ENCODE results near the gene FAM53A. TPM values are rescaled to one million over a fixed set of nuclear protein-coding genes. Genes with fewer than 3 reads are reported as not detected.

Gene FAM53A
- total RNA-seq, 4 donors from 2014 or later: 6.1 to 33.7 (median 13.6) TPM

DNA sequence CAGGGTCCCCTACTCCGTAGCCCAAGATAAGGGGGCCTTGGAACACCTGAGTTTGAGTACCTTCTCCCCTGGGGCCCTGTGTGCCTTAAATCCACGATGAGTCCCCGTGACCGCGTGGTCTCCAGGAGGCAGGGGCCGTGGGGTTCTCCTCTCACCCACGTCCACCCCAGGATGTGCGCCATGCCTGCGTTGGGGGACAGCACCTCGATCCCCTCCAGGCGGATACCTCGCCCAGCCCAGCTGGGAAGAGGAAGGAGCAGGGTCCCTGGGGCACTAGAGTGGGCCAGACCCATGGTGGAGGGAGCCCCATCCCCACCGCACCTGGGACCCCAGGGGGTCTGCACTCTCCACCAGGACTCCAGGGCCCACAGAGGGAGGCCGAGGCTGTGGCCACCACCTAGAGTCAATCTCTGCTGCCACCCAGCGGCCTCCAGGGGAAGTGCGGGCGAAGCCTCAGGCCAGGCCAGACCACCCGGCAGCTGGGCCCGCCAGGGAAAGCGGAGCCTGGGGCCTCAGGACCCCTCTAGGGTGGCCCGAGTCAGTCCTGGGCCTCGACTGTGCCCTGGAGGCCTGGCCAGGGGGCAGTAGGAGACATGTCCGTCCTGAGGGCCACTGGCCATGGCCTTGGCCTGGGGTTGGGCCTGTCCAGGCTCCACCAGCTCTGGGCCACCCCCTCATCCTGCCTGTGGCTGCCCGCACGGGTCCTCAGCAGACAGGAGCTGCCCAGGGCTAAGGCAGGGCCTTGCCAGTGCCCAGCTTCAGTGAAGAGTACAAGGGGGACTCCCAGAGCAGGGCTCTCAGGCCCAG, 55.0 kb downstream of the FAM53A start:
- WGBS, 2 donors: 39 to 49% methylated on average over 13 to 16 of the region's 25 CpGs
- Histone ChIP-seq H3K27ac (no peak overlapping the region), H3K27me3 (no peaks in the 10 kb centered on the region), H3K4me3 (no peak overlapping the region), H3K9me3 (no peaks in the 10 kb centered on the region), H3K36me3 (no peaks in the 10 kb centered on the region), H3K4me1 (peaks cover 0 to 5% (median 0%) of the 10 kb centered on the region in 4 donors)
- peak; percentile 63 to 80 for DNase-seq (ENCODE audit: low spot score in 2 of 2)
- TF ChIP-seq EP300 (IDR thresholded peaks at IDR 0.05) (no peak), CTCF (IDR thresholded peaks at IDR 0.05) (peak; percentile 92 to 97 (median 95))

DNA sequence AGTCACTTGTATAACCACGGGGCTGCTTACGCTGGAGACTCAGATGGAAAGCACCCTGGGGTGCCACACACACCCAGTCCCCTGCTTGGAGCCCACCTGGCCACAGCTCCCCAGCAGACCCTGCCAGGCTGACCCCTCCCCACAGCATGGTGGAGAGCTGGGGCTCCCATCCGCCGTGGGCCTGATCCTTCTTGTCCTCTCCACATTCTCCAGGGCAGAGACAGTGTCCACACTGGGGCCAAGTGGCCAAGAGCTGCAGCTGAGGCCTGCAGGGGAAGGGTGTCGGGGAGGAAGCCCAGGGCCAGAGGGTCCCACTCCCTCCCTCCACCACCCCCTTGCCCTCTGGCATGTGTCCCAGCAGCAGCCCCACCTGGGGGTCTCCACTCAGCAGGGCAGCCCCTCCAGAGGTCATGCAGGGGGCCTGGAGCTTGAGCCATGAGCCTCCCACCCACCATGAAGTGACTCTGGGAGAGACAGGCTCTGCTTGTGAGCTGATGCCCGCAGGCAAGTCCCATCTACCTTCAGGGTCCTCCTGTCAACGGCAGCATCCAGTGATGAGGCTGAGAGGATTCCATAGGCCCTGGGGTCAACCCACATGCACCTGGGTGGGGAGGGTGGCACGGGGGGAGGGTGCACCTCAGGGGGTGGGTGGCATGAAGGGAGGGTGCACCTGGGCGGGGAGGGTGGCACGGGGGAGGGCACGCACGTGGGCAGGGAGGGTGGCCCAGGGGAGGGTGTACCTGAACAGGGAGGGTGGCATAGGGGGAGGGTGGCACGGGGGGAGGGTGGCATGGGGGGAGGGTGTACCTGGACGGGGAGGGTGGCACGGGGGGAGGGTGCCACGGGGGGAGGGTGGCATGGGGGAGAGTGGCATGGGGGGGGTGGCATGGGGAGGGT, 56.4 kb downstream of the FAM53A start:
- H3K9me3 ChIP-seq: no peaks in the 10 kb centered on the region
- WGBS, 2 donors: 83 to 88% methylated on average over 6 to 7 of the region's 16 CpGs
- H3K4me1 ChIP-seq: peaks cover 0 to 5% (median 0%) of the 10 kb centered on the region in 4 donors
- no peaks in the 10 kb centered on the region for H3K36me3 ChIP-seq
- H3K27ac ChIP-seq: no peak overlapping the region
- no peak overlapping the region for H3K4me3 ChIP-seq
- TF ChIP-seq POLR2A (IDR thresholded peaks at IDR 0.05): no peak
- DNase-seq (ENCODE audit: low spot score in 2 of 2): no peak
- H3K27me3 ChIP-seq: no peaks in the 10 kb centered on the region

- H3K27me3 ChIP-seq: no peaks in the 10 kb centered on the region
- no peak for DNase-seq (ENCODE audit: low spot score in 2 of 2)
- H3K36me3 ChIP-seq: no peaks in the 10 kb centered on the region
- 91 to 92% methylated on average over 7 to 9 of the region's 9 CpGs for WGBS, 2 donors
- no peak for TF ChIP-seq CTCF (IDR thresholded peaks at IDR 0.05)
- TF ChIP-seq POLR2A (IDR thresholded peaks at IDR 0.05): no peak
- no peak for TF ChIP-seq EP300 (IDR thresholded peaks at IDR 0.05)
- no peak overlapping the region for H3K27ac ChIP-seq
- H3K4me3 ChIP-seq: no peak overlapping the region
- no peaks in the 10 kb centered on the region for H3K9me3 ChIP-seq
- H3K4me1 ChIP-seq: peaks cover 0 to 5% (median 0%) of the 10 kb centered on the region in 4 donors
Measured at GRCh38 chr4:1626941-1627340, 57.2 kb downstream of the FAM53A start.

DNA sequence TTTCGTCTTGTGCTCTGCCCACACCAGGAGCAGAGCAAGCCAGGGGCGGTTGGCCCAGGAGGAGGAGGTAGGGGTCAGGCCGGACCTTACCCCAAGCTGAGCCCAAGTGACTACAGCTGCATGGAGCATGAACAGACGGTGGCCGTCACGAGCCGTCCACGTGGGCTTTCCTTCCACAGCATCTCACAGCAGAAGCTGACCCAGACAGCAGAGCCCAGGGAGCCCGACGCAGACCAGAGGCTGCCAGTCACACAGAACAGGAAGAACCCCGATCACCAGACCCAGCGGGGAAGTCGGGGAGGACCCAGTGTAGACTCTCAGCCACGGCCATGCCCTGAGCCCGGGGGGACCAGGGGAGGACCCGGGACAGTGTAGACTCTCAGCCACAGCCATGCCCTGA, 58.0 kb downstream of the FAM53A start:
- H3K9me3 ChIP-seq: no peaks in the 10 kb centered on the region
- no peak for DNase-seq (ENCODE audit: low spot score in 2 of 2)
- H3K36me3 ChIP-seq: no peaks in the 10 kb centered on the region
- no peak overlapping the region for H3K27ac ChIP-seq
- no peaks in the 10 kb centered on the region for H3K27me3 ChIP-seq
- TF ChIP-seq CTCF (IDR thresholded peaks at IDR 0.05) (no peak), POLR2A (IDR thresholded peaks at IDR 0.05) (no peak), EP300 (IDR thresholded peaks at IDR 0.05) (no peak)
- WGBS, 2 donors: 81 to 100% methylated on average over 1 to 16 of the region's 16 CpGs
- H3K4me1 ChIP-seq: peaks cover 0 to 5% (median 0%) of the 10 kb centered on the region in 4 donors
- no peak overlapping the region for H3K4me3 ChIP-seq

GRCh38 chr4:1625600-1626138, 58.4 kb downstream of the FAM53A start:
- Histone ChIP-seq H3K27me3 (no peaks in the 10 kb centered on the region), H3K36me3 (no peaks in the 10 kb centered on the region), H3K4me3 (no peak overlapping the region), H3K9me3 (no peaks in the 10 kb centered on the region), H3K4me1 (peaks cover 0 to 5% (median 0%) of the 10 kb centered on the region in 4 donors), H3K27ac (no peak overlapping the region)
- 86 to 90% methylated on average over 15 to 22 of the region's 23 CpGs for WGBS, 2 donors
- no peak for DNase-seq (ENCODE audit: low spot score in 2 of 2)
- no peak for TF ChIP-seq POLR2A (IDR thresholded peaks at IDR 0.05)
- TF ChIP-seq EP300 (IDR thresholded peaks at IDR 0.05): no peak
- no peak for TF ChIP-seq CTCF (IDR thresholded peaks at IDR 0.05)
